Activated B cell treated with CpG ODN at 0.5 μM for 24 hours (primary cell): ENCODE measurements around the gene TTBK1. TPM values are rescaled to one million over a fixed set of nuclear protein-coding genes. Genes with fewer than 3 reads are reported as not detected.
A peak's percentile ranks its signal among the peaks of the same experiment; 100 is the strongest.

Experiments
- ATAC-seq: fragments of 200-7000 bp; cut with Tn5 transposase; one replicate; pipeline ENCODE4 v1.10.0; 2021; ENCODE audit warnings: low read depth, mild to moderate bottlenecking, moderate library complexity
- CTCF ChIA-PET: fragments of 350-600 bp; sonication (Branson Sonifier 250); formaldehyde crosslinking; loops from one replicate; lab custom pipeline; 2021; ENCODE audit warnings: antibody characterized with exemption; lab: Charles Lee
- POLR2A ChIA-PET: fragments of 350-600 bp; sonication (Branson Sonifier 250); formaldehyde crosslinking; loops from one replicate; lab custom pipeline; 2021; ENCODE audit warnings: antibody characterized with exemption; lab: Charles Lee
- DNase-seq: peaks from one replicate; pipeline ENCODE4 v3.0.0; 2022
- H3K27ac Mint-ChIP-seq: one replicate; pipeline ENCODE4 v1.8.0; 2020; ENCODE audit warnings: mixed read lengths
- H3K27me3 Mint-ChIP-seq: one replicate; pipeline ENCODE4 v1.8.0; 2021; ENCODE audit warnings: mixed read lengths
- H3K36me3 Mint-ChIP-seq: one replicate; pipeline ENCODE4 v1.8.0; 2021; ENCODE audit warnings: low read depth, mixed read lengths
- H3K4me1 Mint-ChIP-seq: one replicate; pipeline ENCODE4 v1.8.0; 2021; ENCODE audit warnings: mixed read lengths
- H3K4me3 Mint-ChIP-seq: one replicate; pipeline ENCODE4 v1.8.0; 2020; ENCODE audit warnings: mild to moderate bottlenecking, mixed read lengths
- H3K9me3 Mint-ChIP-seq: one replicate; pipeline ENCODE4 v1.8.0; 2020; ENCODE audit warnings: mixed read lengths
- intact Hi-C: fragments of 100-400 bp; cut with micrococcal nuclease; formaldehyde crosslinking; loops from one replicate; pipeline ENCODE4 v1.15.1; 2024
- total RNA-seq: library from RNA; stranded (reverse); gene quantifications from 2 replicates; pipeline ENCODE4 v1.2.3, GENCODE V29; 2022
- TF ChIP-seq, protein P1 (sequence below): fragments of 200-600 bp; IDR thresholded peaks from one replicate; pipeline ENCODE4 v1.8.0; 2022; ENCODE audit warnings: antibody characterized with exemption, mild to moderate bottlenecking

The TTBK1 gene
- total RNA-seq, 1 donor from 2014 or later: 0.13 TPM

DNA sequence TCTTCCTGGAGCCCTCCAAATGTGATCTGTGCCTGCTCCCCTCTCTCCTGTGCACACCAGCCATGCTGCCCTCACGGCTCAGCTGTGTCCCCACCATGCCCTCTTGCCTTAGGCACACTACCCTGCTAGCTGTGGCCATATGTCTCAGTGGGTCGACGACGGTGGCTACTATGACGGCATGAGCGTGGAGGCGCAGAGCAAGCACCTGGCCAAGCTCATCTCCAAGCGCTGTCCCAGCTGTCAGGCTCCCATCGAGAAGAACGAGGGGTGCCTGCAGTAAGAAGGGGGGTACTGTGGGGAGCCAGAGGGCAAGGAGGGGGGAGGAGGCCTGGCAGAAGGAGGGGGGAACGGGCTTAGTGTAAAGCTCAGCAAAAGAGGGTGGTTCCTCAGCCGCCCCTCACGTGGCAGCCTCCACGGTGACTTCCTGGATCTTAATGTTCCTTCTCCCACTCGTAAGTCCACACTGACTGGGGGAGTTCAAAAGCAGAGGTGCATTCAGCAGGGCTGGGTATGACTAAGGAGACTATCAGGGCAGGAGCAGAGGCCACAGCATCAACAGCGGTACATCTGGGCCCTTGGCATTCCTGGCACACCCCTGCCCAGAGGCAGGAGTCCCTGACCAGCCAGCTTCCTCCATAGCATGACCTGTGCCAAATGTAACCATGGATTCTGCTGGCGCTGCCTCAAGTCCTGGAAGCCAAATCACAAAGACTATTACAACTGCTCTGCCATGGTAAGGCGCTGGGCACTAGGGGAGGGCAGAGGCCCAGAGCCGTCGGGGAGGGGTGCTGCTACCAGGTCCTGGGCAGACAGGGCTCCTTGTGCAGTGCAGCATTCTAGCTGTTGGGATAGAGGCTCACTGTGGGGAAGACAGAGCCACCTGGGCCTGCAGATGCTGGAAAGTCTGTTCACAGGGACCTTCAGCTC is 22.0 kb upstream of the TTBK1 start:
- no peak overlapping the region for H3K4me3 Mint-ChIP-seq
- ChIA-PET POLR2A (interaction anchor here (0.6 to 1.2 kb wide), 4 partner anchors 8 to 173 kb away, joined by 3 to 5 read pairs (median 4); partner anchors contain the start of genes DNPH1, KLC4 and MRPL2), CTCF (interaction anchor here (0.9 kb wide), 1 partner anchor 9 kb away, joined by 3 read pairs; no protein-coding TSS in a partner anchor)
- TF ChIP-seq, protein P1, sequence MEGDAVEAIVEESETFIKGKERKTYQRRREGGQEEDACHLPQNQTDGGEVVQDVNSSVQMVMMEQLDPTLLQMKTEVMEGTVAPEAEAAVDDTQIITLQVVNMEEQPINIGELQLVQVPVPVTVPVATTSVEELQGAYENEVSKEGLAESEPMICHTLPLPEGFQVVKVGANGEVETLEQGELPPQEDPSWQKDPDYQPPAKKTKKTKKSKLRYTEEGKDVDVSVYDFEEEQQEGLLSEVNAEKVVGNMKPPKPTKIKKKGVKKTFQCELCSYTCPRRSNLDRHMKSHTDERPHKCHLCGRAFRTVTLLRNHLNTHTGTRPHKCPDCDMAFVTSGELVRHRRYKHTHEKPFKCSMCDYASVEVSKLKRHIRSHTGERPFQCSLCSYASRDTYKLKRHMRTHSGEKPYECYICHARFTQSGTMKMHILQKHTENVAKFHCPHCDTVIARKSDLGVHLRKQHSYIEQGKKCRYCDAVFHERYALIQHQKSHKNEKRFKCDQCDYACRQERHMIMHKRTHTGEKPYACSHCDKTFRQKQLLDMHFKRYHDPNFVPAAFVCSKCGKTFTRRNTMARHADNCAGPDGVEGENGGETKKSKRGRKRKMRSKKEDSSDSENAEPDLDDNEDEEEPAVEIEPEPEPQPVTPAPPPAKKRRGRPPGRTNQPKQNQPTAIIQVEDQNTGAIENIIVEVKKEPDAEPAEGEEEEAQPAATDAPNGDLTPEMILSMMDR: no peak
- no peak for ATAC-seq
- peaks cover 44% of the 10 kb centered on the region for H3K4me1 Mint-ChIP-seq
- peaks cover 63% of the 10 kb centered on the region for H3K36me3 Mint-ChIP-seq
- no peak for DNase-seq
- H3K27me3 Mint-ChIP-seq: no peaks in the 10 kb centered on the region
- peak overlapping the region; percentile 53 for H3K27ac Mint-ChIP-seq
- intact Hi-C loops: loop anchor here (10.0 kb wide), 1 partner anchor 167 kb away; the partner anchor contains the start of genes CUL7, KLC4 and MRPL2
- no peaks in the 10 kb centered on the region for H3K9me3 Mint-ChIP-seq

DNA sequence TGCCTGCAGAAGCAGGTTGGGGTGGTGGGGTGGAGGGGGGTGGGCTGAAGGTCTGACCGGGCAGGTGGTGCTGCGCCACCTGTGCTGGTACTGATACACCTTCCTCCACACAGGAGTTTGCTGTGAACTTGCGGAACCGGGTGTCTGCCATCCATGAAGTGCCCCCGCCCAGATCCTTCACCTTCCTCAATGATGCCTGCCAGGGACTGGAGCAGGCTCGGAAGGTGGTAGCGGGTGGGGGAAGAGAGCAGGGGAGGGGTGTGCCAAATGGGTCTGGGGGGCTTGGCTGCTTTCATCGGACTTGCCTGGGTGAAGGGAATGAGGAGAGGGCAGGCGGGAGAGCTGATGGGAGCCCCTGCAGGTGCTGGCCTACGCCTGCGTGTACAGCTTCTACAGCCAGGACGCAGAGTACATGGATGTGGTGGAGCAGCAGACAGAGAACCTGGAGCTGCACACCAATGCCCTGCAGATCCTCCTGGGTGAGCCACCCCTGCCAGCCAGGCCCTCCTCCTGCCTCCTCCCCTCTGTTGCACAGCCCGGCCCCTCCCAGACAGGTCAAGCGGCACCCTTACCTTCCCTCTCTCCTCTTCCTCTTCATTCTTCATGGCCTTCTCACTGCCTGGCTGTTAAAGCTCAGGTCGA is 20.7 kb upstream of the TTBK1 start:
- Mint-ChIP-seq H3K27ac (peak overlapping the region; percentile 99), H3K4me1 (peaks cover 49% of the 10 kb centered on the region), H3K9me3 (no peaks in the 10 kb centered on the region), H3K4me3 (no peak overlapping the region), H3K36me3 (peaks cover 52% of the 10 kb centered on the region), H3K27me3 (no peaks in the 10 kb centered on the region)
- DNase-seq (no peak), ATAC-seq (no peak)
- ChIA-PET CTCF (no interaction called here), POLR2A (interaction anchor here (0.8 to 2.5 kb wide), 3 partner anchors 15 to 40 kb away, joined by 3 to 29 read pairs (median 3); partner anchors contain the start of gene CUL9)
- TF ChIP-seq, protein P1: no peak
- intact Hi-C loops: loop anchor here (10.0 kb wide), 1 partner anchor 168 kb away; the partner anchor contains the start of genes CUL7, KLC4 and MRPL2

DNA sequence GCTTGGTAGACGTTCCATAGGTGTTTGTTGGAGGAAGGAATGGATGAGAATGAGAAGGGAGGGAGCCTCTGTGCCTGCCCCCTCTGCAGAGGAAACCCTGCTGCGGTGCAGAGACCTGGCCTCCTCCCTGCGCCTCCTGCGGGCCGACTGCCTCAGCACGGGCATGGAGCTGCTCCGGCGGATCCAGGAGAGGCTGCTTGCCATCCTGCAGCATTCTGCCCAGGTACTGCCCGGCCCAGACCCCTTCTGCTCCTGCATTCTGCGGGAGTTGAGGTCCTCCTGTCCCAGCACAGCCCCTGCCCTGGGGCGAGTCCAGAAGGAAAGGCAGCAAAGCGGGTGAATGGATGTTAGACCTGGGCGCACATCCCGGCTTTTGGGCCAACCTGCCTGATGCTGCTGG is 20.1 kb upstream of the TTBK1 start:
- Mint-ChIP-seq H3K36me3 (peaks cover 48% of the 10 kb centered on the region), H3K4me3 (no peak overlapping the region), H3K4me1 (peaks cover 53% of the 10 kb centered on the region), H3K27me3 (no peaks in the 10 kb centered on the region), H3K9me3 (no peaks in the 10 kb centered on the region), H3K27ac (peak overlapping the region; percentile 99)
- CTCF ChIA-PET: no interaction called here
- POLR2A ChIA-PET: interaction anchor here (0.8 to 2.5 kb wide), 7 partner anchors 15 to 441 kb away, joined by 3 to 29 read pairs (median 4); partner anchors contain the start of genes BICRAL, CUL9, GTPBP2 and KLC4
- TF ChIP-seq, protein P1: no peak
- intact Hi-C loops: loop anchor here (10.0 kb wide), 1 partner anchor 168 kb away; the partner anchor contains the start of genes CUL7, KLC4 and MRPL2
- DNase-seq (no peak), ATAC-seq (no peak)

DNA sequence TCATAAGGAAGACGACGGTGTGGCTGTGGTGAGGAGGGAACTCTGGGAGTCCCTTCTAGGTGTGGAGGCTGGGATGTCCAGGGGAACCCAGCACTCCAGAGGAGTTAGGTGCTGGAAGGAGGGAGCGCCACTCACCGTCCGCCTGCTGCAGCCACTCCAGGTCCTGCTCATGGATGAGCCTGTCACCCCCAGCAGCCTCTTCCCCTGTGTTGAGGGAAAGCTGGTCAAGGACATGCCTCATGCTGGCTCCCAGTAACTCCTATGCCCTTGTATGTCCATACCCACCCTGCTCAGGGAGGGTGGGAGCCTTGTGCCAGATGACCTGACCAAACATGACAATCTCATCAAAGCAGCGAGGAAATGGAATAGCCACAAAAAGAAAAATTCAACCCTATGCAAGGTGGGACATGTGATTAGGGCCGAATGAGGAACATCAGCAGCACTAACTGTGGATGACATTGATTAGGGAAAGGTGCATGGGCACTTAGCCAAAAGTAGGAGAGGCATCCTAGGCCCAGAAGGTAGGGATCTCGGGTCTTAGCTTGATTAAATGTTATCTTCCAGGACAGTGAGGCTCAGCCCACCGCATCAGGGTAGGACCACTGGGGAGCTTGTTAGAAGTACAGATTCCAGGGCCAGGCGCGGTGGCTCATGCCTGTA is 17.0 kb upstream of the TTBK1 start:
- Mint-ChIP-seq H3K9me3 (no peaks in the 10 kb centered on the region), H3K4me3 (peak overlapping the region; percentile 19), H3K36me3 (peaks cover 25% of the 10 kb centered on the region), H3K4me1 (peaks cover 64% of the 10 kb centered on the region), H3K27me3 (no peaks in the 10 kb centered on the region), H3K27ac (peak overlapping the region; percentile 99)
- ATAC-seq: no peak
- POLR2A ChIA-PET: interaction anchor here (0.6 to 1.1 kb wide), 2 partner anchors 212 to 280 kb away, joined by 3 to 4 read pairs; no protein-coding TSS in a partner anchor
- intact Hi-C loops: loop anchor here (10.0 kb wide), 1 partner anchor 172 kb away; the partner anchor contains the start of genes CUL7, KLC4 and MRPL2
- CTCF ChIA-PET: no interaction called here
- DNase-seq: no peak
- TF ChIP-seq, protein P1: no peak
